Stimulated activated CD4-positive, alpha-beta T cell treated with anti-CD3 and anti-CD28 coated beads, Interleukin-1b, Interleukin-23, amount 100 ng/mL, for 24 hours (primary cell): ENCODE data around the gene RAB1B.
A peak's percentile ranks its signal among the peaks of the same experiment; 100 is the strongest.

Source experiments
- DNase-seq, 4 experiments: peaks; one replicate each; pipeline ENCODE4 v3.0.0-alpha.2; 2020; ENCODE audit warnings: low read depth in 4 of 4, low spot score in 1 of 4

The RAB1B gene

DNA sequence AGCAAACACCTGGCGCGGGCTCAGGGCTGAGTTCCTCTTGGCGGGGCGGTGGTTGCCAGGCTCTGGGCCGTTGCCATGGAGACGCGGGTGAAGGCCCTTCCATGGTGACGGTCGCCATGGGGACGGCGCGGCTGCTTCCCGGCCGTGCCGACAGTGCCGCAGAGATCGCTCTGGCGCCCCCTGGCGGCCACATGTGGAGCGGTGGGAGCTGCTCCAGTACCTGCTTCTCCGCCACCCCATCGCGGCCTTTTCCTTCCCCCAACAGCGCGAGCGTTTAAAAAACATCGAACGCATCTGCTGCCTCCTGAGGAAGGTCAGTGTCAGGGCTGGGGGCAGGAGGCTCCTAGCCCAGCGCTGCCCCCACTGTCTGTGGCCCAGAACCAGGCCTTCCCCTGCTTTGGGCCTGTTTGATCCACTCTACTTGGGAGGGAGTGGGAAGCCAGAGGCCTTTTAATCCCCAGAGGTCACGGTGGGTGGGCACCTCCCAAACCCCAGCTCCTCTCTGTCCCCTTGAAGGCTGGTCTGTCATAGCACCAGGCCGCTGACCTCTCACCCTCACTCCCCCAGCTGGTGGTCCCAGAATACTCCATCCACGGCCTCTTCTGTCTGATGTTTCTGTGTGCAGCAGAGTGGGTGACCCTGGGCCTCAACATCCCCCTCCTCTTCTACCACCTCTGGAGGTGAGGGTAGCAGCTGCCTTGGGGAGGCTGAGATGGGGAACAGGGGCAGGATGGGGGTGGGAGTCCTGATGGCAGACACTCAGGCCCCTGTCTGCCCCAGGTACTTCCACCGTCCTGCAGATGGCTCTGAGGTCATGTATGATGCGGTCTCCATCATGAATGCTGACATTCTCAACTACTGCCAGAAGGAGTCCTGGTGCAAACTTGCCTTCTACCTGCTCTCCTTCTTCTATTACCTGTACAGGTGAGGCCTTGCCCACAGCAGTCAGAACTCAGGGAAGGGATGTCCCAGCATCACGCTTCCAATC lies 14.3 kb downstream of the RAB1B start:
- DNase-seq, result peak; percentile 97 to 99 (median 98)

DNA sequence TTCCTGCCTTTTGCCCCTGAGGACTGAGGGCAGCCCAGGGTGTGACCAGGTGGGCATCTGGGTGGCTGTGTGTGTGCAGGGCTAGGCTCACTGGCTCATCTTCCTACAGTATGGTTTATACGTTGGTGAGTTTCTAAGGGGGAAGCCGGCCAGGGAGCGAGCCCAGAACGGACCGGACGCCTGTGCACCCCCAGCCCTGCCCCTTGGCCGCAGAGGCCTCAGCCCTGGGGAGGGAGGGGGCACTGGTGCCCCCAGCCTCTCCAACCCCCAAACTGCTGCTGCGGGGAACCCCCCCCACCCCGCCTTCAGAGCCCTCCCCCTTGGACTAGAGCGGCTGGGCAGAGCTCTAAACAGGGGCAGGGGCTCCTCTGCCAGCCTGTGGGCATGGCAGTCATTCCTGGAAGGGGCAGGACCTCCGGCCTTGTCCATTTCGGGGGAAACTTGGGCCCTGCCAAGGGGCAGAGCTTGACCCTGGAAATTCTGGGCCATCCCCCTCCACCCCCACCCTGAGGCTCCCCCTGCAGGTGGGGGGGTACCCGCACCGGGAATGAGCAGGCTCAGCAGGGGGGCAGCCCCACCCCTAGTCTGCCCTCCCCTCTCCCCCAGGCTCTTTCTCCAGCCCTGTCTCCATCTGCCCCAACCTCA lies 15.1 kb downstream of the RAB1B start:
- DNase-seq, result no peak

DNA sequence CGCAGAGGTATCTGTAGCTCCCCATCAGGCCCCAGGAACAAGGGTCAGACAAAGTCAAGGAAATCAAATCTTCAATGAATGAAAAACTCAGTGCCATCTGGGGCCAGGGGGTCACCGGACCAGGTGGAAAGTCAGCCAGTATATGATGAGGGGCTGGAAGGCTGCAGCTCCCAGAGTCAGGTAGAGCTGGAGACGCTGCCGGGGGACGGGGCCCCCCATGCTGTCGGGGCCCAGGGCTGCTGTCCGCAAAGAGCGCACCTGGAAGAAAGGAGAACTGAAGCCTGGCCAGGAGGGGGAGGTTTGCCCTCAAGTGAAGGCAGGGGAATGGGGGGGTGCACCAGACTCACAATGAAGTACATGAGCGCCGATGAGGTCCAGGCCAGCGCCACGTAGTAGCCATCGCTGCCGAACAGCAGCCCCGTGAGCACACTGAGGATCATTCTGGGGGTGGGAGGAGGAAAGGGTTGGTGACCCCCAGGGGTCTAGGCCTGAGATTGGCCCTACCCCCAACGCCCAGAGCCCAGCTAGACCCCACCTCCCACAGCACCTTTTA lies 16.2 kb downstream of the RAB1B start:
- DNase-seq, result no peak

DNA sequence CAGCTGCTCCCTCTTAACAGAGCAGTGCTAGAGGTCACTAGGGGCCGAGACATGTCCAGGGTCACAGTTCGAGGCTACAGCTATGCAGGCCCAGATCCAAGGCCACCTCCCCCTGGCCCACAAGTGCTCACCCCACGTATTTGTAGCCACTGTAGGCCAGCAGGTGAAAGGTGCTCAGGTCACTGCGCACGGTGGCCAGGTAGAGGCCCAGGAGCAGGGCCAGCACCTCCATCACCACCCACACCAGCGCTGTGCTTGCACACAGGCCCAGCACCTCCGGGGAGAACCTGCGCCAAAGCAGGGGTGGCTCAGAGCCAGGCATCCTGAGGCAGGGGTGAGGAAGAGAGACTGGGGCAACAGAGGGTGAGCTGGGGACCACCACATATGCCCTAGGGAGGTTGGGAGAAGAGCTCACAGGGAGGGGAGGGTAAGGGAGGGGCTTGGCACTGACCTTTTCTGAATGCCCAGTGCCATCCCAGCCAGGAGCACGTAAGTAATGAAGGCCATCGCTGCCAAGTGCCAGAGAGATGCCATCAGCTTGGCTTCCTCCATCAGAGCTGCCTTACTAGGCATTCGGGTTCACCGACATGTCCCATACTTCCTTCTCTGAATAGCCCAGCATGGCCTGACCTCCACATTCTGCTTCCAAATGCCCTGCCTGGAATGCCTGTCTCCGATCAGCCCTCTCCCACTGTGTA lies 17.0 kb downstream of the RAB1B start:
- no peak for DNase-seq

DNA sequence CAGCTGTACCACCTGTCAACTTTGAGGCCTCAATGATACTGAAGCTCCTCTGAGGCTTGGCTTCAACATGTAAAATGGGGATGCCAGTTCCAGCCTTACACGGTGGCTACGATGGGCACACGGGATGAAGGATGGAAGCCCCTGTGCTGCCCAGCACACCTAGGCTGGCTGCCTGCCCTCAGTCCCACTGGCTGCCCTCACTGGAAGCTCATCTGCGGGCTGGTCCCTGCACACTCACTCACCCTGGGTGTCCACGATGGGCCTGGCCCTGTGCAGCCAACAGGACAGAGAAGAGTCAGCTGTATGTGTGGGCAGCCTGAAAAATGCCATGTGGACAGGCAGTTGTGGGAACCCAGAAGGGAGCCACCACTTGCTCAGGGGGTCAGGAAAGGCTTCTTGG lies 18.3 kb downstream of the RAB1B start:
- DNase-seq, result no peak

DNA sequence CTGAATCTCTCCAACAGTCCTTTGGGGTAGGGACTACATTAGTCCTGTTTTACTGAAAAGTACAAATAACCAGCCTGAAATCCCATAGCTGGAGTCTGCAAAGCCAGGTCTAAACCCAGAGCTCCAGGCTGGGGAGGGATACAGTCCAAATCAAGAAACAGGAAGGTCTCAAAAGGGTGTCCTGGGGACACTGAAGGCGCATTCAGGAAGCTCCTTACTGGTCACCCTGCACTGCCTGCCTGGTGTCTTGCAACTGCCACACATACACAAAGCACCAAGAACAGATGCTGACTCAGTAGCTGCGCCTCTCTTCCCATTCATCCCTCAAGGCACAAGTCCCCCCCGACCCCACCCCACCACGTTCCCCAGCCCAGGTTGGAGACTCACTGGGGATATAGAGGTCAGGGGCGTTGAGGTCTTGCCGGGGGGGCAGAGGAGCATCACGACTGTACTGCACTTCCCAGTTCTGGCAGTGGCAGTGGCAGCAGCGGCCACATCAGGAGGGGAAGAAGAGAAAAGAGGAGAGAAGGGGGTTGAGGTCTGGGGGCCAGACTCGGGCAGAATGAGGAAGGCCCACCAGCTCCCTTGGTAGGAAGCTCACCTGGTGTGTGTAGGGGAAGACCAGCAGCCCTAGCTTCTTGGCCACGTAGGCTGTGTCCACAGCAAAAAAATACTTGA lies 18.9 kb downstream of the RAB1B start:
- DNase-seq, result no peak

DNA sequence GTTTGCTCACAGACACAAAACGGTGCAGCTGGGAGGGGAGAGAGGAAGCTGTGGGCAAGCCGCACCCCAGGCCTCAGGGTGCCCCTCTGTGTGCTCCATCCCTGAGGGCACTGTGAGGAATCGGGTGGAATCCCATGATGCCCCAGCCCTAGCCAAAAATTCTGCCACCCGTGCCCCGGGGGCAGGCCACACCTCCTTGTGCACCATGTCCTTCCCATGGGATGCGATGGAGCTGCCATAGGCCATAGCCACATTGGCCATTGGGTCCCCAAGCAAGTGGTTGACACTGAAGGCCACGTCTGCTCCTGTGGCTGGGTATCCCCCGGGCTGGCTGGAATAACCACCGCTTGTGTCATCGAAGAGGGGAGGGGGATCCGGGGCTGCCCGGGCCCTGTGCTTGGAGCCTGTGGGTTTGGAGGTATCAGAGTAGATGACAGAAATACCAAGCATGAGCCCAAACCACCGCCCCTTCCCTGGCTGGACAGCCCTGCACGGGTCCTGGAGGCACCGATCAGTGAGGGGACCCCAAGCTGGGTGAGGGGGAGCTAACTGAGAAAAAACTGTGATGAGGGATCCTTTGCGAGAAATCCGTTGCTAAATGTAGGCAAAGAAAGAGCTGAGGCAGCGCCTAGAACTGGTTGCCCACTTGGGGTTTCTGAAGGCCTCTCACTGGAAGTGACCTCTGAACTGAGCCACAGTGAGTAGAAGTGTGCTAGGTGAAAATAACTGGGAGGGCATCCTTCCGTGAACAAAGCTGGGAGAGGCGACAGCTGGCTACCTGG lies 19.6 kb downstream of the RAB1B start:
- no peak for DNase-seq

DNA sequence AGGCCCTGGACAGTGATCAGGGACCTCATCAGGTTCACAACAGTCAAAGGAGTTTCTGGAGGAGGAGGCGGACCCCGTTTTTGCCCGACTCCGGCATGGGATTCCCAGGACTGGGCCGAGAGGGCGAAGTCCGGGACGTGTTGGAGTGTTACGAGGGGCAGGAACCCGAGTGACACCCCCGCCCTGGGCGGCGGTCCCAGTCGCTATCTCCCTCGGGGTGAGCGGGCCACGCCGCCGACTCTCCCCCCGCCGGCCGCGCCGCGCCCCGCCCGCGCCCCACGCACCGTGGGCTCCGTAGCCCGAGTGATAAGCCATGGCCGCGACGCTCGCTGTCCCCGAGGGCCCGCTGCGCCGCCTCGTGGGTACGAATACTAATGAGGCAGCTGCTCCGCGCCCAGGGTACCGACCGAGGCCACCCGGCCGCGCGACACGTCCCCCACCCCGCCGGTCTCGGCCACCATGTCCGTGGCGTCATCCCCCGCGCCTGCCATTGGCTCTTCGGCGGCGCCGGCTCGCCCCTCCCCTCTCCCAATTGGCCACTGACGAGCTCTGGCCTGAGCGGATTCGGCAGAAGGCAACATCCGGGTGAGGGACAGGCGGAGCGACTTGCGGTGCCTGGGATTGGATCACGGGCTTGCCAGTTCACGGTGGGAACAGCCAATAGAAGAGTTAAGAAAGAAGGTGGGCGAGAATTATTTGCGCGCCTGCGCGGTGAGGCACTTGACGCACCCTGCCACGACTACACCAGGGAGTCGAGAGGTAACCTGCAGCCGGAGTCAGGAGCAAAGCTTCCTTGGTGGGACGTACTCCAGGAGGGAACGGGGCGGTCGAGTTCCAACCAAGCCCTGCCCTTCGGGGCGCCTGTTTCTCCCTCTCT lies 20.5 kb downstream of the RAB1B start, which contains the start of gene YIF1A:
Gene YIF1A, minus strand, starts transcription at position 473 of the 877 bp plus-strand sequence. Its CDS starts 158 bp downstream, at position 315.
- peak; percentile 87 to 98 (median 93) for DNase-seq

DNA sequence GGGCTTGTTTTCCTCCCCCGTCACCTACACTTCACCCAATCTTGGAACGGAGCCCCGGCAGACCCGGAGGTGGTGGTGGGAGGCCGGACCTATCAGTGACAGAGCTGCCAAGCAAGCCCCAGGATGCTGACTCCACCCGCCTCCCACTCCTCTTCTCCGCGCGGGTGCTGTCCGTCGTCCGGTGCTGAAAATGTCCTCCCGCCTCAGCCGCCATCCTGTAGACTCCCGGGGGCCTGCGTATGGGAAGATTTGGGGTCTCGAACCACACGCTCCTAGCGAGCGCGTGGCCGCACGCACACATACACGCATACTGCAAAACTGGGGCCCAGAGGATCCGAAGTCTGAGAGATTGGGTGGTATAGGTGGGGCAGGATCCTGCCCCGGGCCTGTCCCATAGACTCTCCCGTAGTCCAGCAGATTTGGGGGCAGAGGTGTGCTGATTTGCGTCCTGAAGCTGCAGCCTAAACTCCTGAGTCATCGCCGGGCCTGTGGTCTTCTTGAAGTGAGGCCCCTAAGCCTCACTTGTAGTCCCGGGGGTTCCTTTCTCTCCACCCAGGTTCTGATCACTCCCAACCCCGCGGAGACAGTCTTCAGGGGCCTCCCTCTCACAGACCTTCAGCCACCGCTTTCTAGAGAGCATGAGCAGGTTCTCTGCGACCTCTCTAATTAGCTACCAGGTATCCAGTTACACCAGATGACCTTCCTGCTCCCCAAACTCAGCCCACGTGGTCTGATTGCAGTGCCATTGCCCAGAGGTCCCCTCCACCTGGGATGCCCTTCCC lies 21.3 kb downstream of the RAB1B start:
- DNase-seq, result peak; percentile 70 to 77 (median 72)

DNA sequence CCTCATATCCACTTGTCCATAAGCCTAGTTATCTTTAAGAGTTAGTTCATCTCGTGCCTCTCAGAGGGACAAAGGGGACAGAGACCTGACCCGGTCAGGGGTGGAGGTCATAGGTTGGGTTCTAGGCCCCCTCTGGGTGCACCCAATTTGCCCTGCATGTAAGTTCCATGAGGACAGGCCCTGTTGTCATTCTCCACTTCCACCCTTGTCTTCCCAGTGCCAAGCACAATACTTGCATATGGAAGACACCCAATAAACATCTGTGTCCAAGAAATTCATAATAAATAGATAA lies 21.8 kb downstream of the RAB1B start:
- DNase-seq, result no peak

DNA sequence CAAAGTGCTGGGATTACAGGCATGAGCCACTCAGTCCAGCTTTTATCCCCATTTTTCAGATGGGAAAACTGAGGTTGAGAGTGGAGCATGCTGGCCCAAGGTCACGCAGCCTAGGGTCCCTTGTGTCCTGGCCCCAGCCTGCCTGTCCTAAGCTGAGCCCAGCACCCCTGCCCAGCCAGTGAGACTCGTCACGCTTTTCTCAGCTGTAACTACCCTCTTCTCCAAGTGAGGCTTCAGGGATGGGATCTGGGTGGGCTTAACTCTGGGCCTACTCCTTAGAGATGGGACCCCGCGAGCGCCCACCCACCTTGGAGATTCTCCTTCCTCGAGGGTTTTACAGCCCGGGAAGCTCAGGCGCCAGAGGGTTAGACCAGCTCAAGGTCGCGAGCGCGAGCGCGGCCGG lies 22.9 kb downstream of the RAB1B start:
- DNase-seq, result no peak

DNA sequence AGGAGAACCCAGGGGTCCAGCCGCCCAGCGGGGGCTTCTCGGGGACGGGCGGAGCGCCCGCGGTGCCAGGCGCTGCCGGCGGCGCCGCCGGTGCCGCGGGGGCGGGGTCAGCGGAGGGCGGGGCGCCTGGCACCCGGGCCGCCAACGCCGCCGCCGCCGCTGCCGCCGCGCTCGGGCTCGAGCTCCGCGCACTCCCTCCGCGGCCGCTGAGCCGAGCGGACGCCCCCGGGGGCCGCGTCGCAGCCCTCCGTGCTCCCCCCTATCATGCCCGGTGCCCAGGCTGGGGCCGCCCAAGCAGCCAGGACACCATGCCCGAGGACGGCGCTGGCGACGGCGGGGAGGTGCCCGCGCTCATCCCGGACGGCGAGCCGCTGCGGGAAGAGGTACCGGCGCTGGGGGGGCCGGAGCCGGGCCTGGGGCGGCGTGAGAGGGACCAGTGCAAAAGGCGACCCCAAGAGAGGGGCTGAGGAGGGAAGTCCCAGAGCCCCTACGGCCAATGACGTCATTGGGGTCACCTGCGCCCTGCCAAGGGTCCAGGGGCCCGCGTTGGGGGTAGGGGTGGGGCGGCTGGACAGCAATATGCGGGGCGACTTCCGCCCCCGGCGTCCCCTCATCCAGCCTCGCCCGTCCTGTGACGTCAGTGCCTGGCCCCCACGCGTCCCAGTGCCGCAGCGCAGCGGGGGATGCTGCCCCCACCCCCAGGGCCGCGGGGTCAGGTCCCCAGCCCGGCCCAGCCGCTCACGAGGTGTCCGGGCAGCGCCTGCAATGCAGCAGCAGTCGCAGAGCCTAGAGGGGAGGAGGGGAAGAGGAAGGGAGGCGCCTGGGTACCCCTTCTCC lies 23.5 kb downstream of the RAB1B start, which contains the start of gene TMEM151A:
Gene TMEM151A, plus strand, starts transcription at position 189 of the 837 bp plus-strand sequence. Its CDS starts 120 bp downstream, at position 309.
- DNase-seq, result no peak

DNA sequence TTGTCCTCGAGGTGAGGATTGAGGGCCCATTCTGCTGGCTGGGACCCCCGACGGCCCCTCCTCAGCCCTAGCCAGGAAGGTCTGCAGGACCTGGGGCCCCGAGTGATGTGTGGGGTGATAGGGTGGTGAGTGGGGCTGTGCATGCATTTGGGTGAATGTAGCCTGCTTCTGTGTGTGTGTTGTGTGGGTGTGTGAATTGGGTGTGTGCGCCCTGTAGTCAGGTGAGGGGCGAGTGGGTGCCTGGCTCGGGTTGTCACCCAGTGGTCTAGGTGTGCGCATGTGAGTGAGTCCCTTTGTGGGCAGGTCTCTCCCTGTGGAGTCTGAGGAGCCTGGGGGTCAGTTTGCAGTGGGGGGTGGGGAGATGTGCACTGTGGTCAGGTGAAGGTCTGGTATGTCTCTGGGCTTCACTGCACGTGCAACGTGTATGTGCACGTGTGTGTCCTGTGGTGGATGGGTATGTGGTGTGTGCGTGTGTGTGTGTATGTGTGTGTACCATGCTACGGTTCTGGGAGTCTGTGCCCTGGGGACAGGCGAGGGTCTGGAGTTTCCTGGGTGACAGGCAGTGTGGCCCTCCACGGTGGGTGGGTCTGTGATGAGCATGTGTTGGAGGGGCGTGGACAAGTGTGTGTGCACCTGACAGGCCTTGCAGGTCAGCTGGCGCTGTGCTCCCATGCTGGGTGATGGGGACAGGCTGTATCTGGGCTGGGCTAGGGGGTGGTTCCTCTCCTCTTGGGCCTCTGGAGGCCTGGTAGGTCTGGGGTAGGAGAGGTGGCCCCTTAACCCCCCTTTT lies 24.3 kb downstream of the RAB1B start:
- DNase-seq, result no peak

DNA sequence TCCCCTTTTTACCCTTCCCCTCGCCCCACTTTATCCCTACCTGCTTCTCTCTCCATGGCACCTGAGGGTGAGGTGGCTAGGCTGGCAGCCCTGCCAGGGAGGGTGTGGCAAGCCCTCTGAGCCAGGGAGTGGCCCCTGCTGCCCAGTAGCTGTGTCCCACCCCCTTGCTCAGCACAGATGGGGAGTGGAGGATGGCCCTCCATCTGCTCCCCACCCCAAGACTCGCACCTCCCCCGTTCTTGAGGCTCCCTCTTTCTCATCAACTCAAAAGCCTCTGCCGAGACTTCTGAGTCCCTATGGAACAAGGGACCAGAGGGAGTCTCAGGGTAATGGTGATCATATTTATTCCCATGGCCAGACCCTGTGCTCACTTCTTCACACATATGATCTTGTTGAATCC lies 24.9 kb downstream of the RAB1B start:
- no peak for DNase-seq

DNA sequence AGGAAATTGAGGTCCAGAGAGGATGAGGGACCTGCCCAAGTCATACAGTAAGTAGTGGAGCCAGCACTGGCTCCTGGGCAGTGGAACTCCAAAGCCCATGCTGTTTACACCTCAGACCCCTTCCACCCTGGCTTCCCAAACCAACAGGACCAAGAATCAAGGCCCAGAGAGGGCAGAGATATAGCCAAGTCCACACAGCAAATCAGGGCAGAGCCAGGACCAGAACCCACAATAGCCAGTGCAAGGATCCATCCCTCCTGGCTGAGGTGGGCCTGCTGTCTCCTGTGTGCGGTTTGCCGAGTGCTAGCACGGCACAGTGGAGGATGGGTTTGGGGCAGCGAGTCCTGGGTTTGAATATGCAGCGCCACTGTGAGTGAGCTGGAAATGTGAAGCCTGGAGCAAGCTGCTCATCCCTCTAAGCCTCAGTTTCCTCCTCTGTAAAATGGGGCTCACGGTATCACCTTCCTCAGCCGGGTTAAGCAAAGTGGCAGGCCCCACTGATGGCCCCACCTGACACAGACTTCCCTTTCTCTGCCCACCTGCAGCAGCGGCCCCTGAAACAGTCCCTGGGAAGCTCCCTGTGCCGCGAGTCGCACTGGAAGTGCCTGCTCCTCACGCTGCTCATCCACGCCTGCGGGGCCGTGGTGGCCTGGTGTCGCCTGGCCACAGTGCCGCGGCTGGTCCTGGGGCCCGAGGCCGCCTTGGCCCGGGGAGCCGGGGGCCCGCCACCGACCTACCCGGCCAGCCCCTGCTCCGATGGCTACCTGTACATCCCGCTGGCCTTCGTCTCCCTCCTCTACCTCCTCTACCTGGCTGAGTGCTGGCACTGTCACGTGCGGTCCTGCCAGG lies 25.6 kb downstream of the RAB1B start:
- DNase-seq, result no peak
